Keratinocyte (primary cell): ENCODE measurements around the gene DLX3. TPM values are rescaled to one million over a fixed set of nuclear protein-coding genes. Genes with fewer than 3 reads are reported as not detected.

Source experiments
- DNase-seq: peaks from one replicate; pipeline ENCODE4 v3.0.0-alpha.2; 2011; ENCODE audit warnings: low read depth, missing footprints, low spot score
- FAIRE-seq: peaks from 2 replicates; lab custom pipeline; 2011; peaks lifted over from hg19 to GRCh38; lab: Jason Lieb, UNC
- H2AFZ ChIP-seq: 2 replicates; pipeline ENCODE4 v1.6.0; 2012; ENCODE audit warnings: low read length, control low read depth, inconsistent platforms; ENCODE audit not compliant: control insufficient read depth
- H3K27ac ChIP-seq: 2 replicates; pipeline ENCODE4 v1.5.1; 2011; ENCODE audit warnings: low read length; ENCODE audit not compliant: control insufficient read depth, insufficient read depth
- H3K27me3 ChIP-seq: 3 replicates; pipeline ENCODE4 v1.6.0; 2011; ENCODE audit warnings: low read length; ENCODE audit not compliant: control insufficient read depth, insufficient read depth; ENCODE audit errors: extremely low read depth
- H3K36me3 ChIP-seq, 2 experiments: 2 replicates in 1 of 2; 3 replicates in 1 of 2; pipeline ENCODE4 v1.5.1; 2011; ENCODE audit warnings: low read length in 2 of 2, mild to moderate bottlenecking in 1 of 2; ENCODE audit not compliant: control insufficient read depth in 2 of 2, insufficient read depth in 2 of 2; ENCODE audit errors: extremely low read depth in 1 of 2
- H3K4me1 ChIP-seq: 3 replicates; pipeline ENCODE4 v1.5.1; 2011; ENCODE audit warnings: low read length; ENCODE audit not compliant: control insufficient read depth, insufficient read depth; ENCODE audit errors: extremely low read depth
- H3K4me2 ChIP-seq: 3 replicates; pipeline ENCODE4 v1.6.0; 2011; ENCODE audit warnings: low read depth, low read length; ENCODE audit not compliant: control insufficient read depth, insufficient read depth; ENCODE audit errors: extremely low read depth
- H3K4me3 ChIP-seq, 3 experiments: fragments of 200-600 bp in 1 of 3; sonication (generic) in 1 of 3; 2 replicates in 2 of 3; 3 replicates in 1 of 3; pipeline ENCODE4 v1.5.1; 2011 to 2016; ENCODE audit warnings: low read length in 3 of 3, mild to moderate bottlenecking in 3 of 3, control low read depth in 2 of 3, inconsistent platforms in 1 of 3, low read depth in 1 of 3, mixed read lengths in 1 of 3, mixed run types in 1 of 3, moderate library complexity in 1 of 3; ENCODE audit not compliant: control insufficient read depth in 2 of 3, insufficient read depth in 2 of 3; ENCODE audit errors: extremely low read depth in 1 of 3
- H3K79me2 ChIP-seq: 2 replicates; pipeline ENCODE4 v1.6.0; 2012; ENCODE audit warnings: low read length; ENCODE audit not compliant: control insufficient read depth, insufficient read depth
- H3K9ac ChIP-seq: 3 replicates; pipeline ENCODE4 v1.6.0; 2011; ENCODE audit warnings: low read length; ENCODE audit not compliant: control insufficient read depth, insufficient read depth; ENCODE audit errors: extremely low read depth
- H3K9me1 ChIP-seq: 3 replicates; pipeline ENCODE4 v1.6.0; 2011; ENCODE audit warnings: low read length; ENCODE audit not compliant: control insufficient read depth, insufficient read depth; ENCODE audit errors: extremely low read depth
- H3K9me3 ChIP-seq: 2 replicates; pipeline ENCODE4 v1.5.1; 2012; ENCODE audit warnings: low read depth, low read length; ENCODE audit not compliant: control insufficient read depth
- H4K20me1 ChIP-seq: 3 replicates; pipeline ENCODE4 v1.6.0; 2011; ENCODE audit warnings: low read length; ENCODE audit not compliant: control insufficient read depth, insufficient read depth; ENCODE audit errors: extremely low read depth
- CTCF ChIP-seq, 3 experiments: IDR thresholded peaks in 1 of 3; conservative IDR thresholded peaks in 1 of 3; optimal IDR thresholded peaks in 1 of 3; 2 replicates in 2 of 3; 3 replicates in 1 of 3; pipeline versions ENCODE3 to v1.5.1; 2011; ENCODE audit warnings: low read length in 3 of 3, mild to moderate bottlenecking in 3 of 3, moderate library complexity in 2 of 3, control low read depth in 1 of 3, inconsistent platforms in 1 of 3; ENCODE audit not compliant: insufficient read depth in 2 of 3; ENCODE audit errors: extremely low read depth in 1 of 3
- EZH2 ChIP-seq: IDR thresholded peaks from one replicate; pipeline ENCODE4 v1.6.1; 2012; ENCODE audit warnings: inconsistent platforms, mild to moderate bottlenecking, low read length, moderate library complexity
- dilution Hi-C: fragments of 300-500 bp; cut with MboI; formaldehyde crosslinking; loops from one replicate; pipeline ENCODE4 v1.7.0; 2020; ENCODE audit warnings: low sequenced_read_pairs; ENCODE audit not compliant: extremely low pct_ligation_motif_present
- polyA plus RNA-seq, 5 experiments: library from polyadenylated mRNA; depleted of rRNA in 3 of 5; stranded (reverse) in 3 of 5; stranded (forward) in 1 of 5; unstranded in 1 of 5; fragments of >200 nt; gene quantifications; 1 replicate in 1 of 5; 2 replicates in 3 of 5; 3 replicates in 1 of 5; pipeline versions ENCODE4 v1.2.1 to v1.2.3, GENCODE V29; 2011 to 2012; ENCODE audit warnings: missing spikeins in 2 of 5, low read depth in 1 of 5, low replicate concordance in 1 of 5

Gene DLX3
- polyA plus RNA-seq, 1 donor (not counting 4 experiments of a cell fraction or from before 2014, with no cell fraction given) = 0.72 TPM

- no peak overlapping the region for H3K9ac ChIP-seq
- peaks cover 31% of the 10 kb centered on the region for H3K27me3 ChIP-seq
- no peak overlapping the region for H3K4me2 ChIP-seq
- no peaks in the 10 kb centered on the region for H3K36me3 ChIP-seq
- peaks cover 59% of the 10 kb centered on the region for H3K4me1 ChIP-seq
- H3K9me3 ChIP-seq = no peaks in the 10 kb centered on the region
- no peaks in the 10 kb centered on the region for H3K79me2 ChIP-seq
- no peak overlapping the region for H2AFZ ChIP-seq
- no peak overlapping the region for H3K4me3 ChIP-seq
- FAIRE-seq (peak; percentile 36), DNase-seq (no peak)
- TF ChIP-seq CTCF (optimal IDR thresholded peaks at IDR 0.05 in 1 of 3, IDR thresholded peaks at IDR 0.05 in 1 of 3, conservative IDR thresholded peaks at IDR 0.05 in 1 of 3; ENCODE audit: extremely low read depth in 1 of 3, insufficient read depth in 2 of 3, low read length in 3 of 3) (no peak), EZH2 (no peak)
- no peak overlapping the region for H3K27ac ChIP-seq
- dilution Hi-C loops = no loop called here
- H3K9me1 ChIP-seq = peaks cover 2% of the 10 kb centered on the region
- H4K20me1 ChIP-seq = no peaks in the 10 kb centered on the region
Measured at GRCh38 chr17:49976163-49976827, 18.7 kb downstream of the DLX3 start.

- Histone ChIP-seq H3K4me3 (no peak overlapping the region), H2AFZ (no peak overlapping the region), H3K9me3 (no peaks in the 10 kb centered on the region), H3K9ac (no peak overlapping the region), H3K9me1 (peaks cover 2% of the 10 kb centered on the region), H4K20me1 (no peaks in the 10 kb centered on the region), H3K79me2 (no peaks in the 10 kb centered on the region), H3K4me2 (no peak overlapping the region), H3K27ac (no peak overlapping the region), H3K27me3 (peaks cover 38% of the 10 kb centered on the region), H3K4me1 (peaks cover 51% of the 10 kb centered on the region), H3K36me3 (no peaks in the 10 kb centered on the region)
- dilution Hi-C loops = no loop called here
- no peak for DNase-seq
- TF ChIP-seq EZH2 (no peak), CTCF (optimal IDR thresholded peaks at IDR 0.05 in 1 of 3, IDR thresholded peaks at IDR 0.05 in 1 of 3, conservative IDR thresholded peaks at IDR 0.05 in 1 of 3; ENCODE audit: extremely low read depth in 1 of 3, insufficient read depth in 2 of 3, low read length in 3 of 3) (no peak)
- no peak for FAIRE-seq
Measured at GRCh38 chr17:49975531-49975930, 19.5 kb downstream of the DLX3 start.
